HG02759 (cell line): ENCODE results near the gene C11orf98.
"Not testable (repeated sequence)": the region's sequence is repeated elsewhere in the genome, so short reads cannot be mapped to it uniquely, and the experiment has no call there.

Experiments used
- ATAC-seq: cut with Tn5 transposase; IDR thresholded peaks from one replicate; pipeline ENCODE4 v1.9.1; 2021; ENCODE audit warnings: mild to moderate bottlenecking, moderate library complexity; ENCODE audit not compliant: unreplicated experiment

C11orf98 gene

DNA sequence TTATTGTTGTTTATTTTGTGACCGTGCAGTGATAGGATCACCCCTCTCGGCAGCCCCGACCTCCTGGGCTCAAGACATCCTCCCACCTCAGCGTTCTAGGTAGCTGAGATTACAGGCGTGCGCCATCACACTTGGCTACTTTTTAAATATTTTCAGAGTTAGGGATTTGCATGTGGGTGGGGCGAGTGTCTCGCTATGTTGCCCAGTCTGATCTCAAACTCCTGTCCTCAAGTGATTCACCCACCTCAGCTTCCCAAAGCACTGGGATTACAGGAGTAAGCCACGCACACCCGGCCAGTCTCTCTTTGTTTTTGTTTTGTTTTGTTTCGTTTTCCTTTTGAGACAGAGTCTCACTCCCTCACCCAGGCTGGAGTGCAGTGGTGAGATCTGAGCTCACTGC, 10.7 kb downstream of the C11orf98 start:
- ATAC-seq, result no peak

DNA sequence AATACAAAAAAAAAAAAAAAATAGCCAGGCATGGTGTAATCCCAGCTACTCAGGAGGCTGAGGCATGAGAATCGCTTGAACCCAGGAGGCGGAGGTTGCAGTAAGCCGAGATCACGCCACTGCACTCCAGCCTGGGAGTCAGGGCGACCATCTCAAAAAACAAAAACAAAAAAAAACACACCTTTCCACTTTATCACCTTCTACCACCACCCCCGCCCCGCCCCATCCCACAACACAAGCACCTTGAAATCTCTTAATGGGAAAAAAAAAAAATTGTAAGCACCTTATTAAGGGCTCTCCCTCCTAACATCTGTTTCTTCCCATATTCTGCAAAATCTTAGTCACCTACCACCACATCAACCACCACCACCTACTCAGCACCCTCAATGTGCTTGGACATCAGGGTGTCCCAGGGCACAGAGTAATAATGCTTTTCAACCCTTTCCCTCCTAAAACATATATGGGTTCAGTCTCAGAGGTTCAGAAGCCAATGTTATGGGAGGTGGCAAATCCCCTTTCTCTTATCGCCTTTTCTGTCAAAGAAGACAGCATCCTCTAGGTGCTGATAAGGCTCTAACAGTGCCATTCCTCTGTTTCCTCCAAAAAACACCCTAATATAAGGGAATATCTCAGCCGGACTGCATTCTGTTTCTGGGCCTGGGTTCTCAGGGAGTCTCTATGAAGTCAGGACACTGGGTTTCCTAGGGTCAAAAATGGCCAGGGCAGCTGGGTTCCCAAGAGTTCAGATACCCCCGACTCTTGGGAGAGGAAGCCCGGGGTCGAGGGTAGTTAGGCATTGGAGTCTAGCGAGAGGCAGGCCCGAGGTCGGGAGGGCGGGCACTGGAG, 12.6 kb downstream of the C11orf98 start:
- ATAC-seq, result no peak

DNA sequence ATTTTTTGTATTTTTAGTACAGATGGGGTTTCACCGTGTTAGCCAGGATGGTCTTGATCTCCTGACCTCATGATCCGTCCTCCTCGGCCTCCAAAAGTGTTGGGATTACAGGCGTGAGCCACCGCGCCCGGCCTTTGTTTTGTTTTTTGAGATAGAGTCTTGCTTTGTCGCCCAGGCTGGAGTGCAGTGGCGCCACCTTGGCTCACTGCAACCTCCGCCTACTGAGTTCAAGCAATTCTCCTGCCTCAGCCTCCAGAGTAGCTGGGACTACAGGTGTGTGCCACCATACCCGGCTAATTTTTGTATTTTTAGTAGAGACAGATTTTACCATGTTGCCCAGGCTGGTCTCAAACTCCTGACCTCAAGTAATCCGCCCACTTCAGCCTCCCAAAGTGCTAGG, 14.7 kb downstream of the C11orf98 start:
- ATAC-seq, result not testable (repeated sequence)

DNA sequence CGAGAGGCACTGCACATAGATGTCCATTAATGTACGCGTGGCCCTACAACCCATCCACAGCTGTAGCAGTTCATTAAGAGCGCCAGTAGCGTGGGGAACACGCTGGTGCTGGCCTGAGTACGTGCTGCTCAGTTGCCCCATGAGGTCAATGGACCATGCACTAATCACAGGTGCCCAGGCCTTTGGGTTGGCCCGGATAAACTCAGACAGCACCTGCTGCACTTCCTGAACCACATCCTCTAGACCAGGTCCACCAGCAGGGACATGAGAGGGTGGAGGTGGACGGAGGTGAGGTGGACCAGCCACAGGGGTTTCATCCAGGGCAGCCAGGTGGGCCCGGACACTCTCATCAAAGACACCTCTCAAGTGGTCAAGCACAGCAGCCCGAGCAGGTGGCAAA, 15.5 kb downstream of the C11orf98 start:
- ATAC-seq, result no peak

DNA sequence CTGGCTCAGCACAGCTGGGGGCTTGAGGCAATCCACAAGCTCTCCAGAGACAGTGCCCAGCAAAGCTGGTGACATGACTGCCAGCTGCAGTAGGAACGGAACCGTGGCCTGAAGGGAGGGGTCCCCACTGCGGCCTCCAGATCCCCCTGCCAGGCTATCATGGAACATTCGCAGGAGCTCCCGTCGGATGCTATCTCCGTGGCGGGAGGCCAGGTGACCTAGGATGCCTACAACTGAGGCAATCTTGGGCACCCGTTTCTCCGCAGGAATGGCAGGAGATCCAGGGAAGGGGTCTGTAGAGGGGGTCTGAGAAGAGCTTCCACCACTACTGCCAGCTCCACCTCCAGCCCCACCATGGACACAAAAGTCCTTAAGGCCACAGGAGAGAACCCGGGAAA, 16.0 kb downstream of the C11orf98 start:
- ATAC-seq, result no peak

DNA sequence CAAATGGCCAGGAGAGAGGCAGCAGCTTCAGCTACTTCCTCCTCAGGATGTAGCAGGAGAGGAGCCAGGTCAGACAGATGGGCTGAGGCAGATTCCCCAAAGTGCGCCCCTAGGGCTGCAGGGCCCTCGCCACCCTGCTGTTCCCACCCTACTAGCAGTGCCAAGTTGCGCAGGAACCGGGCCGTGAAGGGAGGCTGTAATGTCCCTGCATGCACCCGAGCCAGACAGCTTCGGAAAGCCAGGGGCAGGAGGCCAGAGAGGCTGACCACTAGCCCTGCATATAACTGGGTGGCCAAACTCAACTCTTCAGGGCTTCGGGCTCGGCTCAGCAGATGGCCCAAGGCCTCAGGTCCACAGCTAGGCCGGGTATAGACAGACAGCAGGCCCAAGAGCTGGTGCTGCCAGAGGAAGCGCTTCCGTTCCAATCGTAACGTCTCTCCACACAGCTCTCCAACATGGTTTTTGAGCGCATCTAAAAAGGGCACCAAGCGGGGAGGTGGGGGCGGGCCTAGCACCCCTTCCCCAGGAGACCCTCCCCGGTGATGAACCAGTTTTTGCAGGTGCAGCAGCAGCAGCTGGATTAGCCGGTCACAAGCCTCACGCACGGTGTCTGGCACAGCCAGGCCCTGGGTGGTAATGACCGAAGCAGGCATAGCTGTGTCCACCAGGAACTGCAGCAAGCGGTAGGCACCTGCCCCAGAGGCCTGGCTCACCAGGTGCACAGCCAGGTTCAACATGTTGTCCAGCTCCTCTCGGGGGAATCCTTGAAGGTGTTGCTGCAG, 16.6 kb downstream of the C11orf98 start:
- no peak for ATAC-seq

DNA sequence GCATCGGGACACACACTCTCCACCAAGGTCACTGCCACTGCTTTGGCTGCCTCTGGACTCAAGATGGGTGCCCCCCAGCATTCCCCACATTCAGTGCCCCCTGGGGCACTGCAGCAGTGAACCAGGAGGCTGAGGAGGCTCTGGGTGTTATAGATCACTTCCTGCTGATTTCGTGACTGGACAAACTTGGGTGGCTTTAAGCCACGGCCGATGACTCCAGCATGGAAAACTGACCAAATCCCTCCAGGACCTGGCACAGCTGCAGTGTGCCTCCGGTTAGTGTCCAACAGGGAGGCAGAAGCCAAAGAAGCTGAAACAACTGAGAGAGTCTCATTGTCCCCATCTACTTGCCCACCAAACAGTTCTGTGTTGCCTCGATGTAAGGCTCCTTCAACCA, 17.4 kb downstream of the C11orf98 start:
- no peak for ATAC-seq

DNA sequence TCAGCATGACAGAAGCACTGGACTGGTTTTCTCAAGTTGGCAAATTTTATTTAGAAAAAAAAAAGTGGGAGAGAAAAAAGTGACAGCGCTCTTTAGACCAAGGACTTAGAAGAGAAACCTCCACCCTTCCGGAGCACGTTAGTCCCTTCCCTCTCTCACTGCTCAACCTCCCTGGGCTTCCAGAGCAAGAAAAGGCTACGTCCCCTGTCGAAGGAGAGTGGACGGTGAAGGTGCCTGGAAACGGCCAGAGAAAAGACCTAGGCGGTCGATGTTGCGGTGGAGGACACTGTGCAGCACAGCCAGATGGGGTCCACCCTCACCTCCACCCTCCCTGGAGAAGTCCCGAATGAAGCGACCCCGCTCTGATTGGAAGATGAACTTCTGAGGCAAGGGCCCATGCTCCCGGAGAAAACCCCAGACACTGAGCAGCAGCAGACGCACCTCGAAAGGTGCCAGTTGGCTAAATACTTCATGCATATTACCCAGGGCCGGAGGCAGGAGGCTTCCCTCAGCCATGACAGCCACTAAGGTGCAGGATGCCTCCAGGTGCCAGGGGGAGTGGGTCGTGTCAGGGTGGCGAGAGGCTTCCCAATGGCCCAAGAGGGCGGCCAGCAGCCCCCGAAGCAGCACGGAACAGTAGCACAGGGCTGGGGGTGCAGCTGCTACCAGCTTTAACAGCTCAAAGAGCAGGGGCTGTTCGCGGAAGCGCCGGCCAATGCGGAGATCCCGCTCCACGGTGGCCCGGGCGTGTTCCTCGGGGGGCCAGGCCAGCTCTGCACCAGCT, 18.0 kb downstream of the C11orf98 start:
- ATAC-seq, result no peak

DNA sequence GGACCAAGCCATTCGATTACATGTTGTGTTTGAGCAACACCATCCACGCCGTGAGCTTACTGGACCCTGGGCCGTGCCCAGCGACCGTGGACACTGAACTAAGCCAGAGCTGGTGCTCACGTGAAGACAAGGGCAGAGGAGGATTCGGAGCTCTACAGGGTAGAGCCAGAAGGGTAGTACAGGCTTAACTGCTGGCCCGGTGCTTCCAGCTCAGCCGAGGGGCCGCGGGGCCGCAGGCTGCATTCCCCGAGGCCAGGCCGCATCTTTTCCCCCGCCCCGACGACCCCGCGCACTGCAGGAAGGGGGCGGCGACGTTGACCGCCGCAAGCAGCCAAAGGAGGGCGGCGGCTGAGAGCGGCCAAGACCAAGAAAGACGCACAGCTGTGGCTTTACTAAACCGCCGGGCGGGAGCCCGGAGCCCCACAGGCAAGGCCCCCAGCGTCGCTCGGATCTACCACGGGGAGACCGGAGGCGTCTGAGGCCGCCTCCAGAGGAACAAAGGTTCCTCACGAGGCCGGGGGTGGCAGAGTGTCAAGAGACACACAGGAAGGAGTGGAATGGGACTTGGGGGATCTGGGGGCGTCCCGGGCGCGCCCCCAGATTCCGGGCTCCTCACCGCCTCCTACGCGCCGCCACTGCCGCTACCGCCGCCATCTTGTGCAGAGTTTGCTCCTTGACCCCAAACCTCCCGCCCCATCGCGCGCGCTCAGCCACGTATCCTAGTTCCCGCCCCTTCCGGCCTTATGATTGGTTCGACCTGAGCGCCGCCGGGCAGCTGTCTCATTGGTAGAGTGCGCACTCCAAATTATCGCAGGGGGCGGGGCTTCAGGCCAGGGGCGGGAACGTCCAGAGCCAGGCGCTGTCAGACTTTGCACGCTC, 18.8 kb downstream of the C11orf98 start, which contains the start of gene GANAB:
GANAB (minus strand) TSS at position 668 of the 879 bp plus-strand sequence; CDS start at position 654, 14 bp downstream.
- ATAC-seq, result peak; percentile 94

DNA sequence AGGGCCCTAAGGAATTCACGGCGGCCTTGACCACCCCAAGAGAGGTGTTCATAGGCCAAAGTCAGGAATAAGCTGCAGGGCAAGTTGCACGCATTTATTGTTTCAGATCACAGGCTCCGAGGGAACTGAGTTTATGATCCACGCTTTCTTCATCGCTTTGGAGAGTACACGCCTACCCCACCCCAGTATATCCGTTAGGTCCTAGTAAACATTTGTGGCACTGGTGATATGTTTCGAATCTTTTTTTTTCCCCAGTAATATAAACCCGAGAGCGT, 19.4 kb downstream of the C11orf98 start:
- peak; percentile 4 for ATAC-seq

DNA sequence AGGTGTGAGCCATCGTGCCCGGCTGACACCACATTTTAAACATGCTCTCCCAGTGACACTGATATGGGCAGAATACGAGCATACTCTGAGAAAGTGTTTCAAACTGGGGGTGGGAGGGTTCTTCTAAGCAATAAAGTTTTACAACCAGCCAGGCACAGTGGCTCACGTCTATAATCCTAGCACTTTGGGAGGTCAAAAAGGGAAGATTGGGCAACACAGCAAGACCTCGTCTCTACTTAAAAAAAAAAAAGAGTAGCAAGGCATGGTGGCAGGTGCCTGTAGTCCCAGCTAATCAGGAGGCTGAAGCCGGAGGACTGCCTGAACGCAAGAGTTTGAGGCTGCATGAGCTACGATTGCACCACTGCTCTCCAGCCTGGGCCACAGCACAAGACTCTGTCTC, 20.8 kb downstream of the C11orf98 start:
- no peak for ATAC-seq

DNA sequence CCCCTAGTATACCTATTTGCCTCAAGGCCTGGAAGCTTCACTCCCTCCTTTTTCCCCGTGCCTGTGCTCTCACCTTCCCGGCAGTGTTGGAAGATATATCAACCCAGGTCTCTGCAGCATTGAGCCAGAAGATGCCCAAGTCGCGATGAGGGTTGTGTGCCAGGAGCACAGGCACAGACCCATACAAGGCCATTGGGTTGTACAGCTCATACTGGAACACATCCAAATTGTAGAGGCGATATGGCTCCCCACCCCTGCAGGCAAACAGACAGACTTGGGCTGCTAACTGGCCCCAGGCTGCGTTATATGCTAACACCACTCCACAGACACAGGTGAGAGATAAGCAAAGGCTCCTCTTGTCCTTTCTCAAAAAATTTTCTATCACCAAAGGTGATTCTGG, 32.5 kb downstream of the C11orf98 start:
- no peak for ATAC-seq

DNA sequence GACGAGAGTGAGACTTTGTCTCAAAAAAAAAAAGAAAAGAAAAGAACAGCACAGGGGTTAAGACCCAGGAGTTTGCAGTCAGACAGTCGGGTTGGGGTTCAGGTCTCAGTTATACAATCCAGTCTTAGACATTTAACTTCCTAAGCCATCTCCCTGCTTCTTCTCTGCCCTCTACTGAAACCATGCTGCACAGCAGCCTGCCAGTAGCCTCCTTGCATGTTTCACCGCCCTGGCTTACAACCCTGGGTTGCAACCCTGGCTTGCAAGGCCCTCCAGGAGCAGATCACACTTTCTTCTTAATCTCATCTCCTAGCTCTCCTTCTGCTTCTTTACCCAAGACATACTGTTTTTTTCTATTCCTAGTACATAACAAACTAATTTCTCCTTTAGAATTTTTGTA, 37.3 kb downstream of the C11orf98 start:
- no peak for ATAC-seq

DNA sequence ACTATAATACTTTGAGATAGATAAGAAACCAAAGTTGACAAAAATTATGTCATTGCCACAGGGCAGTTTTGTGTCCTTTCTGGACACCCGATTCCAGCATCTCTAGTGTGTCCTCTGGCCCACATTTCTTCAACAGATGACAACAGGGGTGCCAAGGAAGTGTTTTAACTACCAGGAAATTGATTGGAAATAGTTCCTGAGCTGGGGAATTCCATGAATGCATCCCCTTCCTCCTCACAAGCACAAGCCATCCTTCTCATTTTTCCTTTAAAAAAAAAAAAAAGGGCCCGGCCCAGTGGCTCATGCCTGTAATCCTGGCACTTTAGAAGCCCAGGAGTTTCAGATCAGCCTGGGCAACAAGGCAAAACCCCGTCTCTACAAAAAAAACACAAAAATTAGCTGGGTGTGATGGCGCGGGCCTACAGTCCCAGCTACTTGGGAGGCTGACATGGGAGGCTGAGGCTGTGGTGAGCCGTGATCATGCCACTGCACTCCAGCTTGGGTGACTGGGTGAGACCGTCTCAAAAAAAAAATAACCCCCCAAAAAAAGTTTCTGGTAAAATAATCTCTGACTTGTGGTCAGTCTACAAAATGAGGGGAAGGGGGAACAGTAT, 42.4 kb downstream of the C11orf98 start:
- no peak for ATAC-seq

DNA sequence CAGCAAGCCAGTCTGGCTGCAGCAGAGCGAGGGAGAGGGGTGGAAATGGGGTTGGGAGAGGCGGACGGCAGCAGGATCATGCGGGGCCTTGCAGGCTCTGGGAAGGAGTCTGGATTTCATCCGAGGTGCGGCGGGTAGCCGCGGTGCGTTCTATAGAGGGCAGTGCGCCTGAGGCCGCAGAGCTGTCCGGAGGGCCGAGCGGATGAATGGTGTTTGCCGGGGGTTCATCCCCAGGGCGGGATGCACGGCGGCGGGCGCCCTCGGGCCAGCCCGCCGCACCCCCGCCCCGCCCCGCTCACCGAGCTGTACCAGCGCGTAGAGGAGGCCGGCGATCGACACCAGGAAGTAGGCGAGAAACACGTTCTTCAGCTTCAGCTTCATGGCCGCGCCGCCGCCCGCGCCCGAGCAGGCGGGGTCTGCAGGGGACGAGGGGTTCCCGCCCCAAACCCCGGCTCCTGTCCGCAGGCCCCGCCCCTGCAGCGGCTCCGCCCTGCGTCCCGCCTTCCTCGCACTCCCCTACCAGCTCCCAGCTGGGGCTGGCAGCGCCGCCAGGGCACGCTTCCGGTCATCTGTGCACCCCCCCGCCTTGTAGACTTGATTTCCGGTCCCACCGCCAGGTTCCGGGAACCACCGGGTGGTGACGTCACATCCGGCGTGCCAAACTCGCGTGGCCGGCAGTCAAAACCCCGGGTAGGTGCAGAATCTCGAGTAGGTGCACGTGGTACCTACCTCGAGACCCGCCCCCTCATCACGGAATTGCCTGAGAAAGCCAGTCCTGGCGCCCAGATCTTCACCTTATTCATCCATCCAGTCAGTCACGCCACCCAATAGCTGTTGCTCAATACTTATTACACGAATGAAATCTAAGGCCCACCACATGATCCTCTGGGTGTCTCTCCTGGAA, 43.2 kb downstream of the C11orf98 start, which contains the start of gene B3GAT3:
B3GAT3 (minus strand) TSS at position 420 of the 904 bp plus-strand sequence; CDS start at position 381, 39 bp downstream.
- ATAC-seq, result peak; percentile 97

DNA sequence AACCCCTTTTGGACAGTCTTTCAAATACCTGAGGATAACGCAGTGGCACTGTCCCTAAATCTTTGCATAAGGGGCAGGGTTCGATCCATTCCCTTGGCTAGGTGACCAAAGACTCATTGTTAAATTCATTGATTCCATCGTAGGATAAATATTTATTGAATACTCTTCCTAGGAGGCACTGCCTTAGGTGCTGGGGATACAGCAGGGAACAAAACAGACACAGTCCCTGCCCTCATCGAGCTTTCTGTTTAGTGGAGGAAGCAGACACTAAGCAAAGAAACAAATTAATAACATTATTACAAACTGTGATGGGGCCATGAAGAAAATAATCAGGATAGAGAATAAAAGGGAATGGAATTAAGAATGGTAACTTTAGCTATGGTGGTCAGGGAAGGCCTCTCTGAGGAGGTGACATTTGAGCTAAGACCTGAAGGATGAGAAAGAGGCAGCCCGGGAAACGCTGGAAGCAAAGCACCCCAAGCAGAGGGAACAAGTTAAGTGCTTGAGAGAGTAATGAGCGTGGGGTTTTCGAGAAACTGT, 43.9 kb downstream of the C11orf98 start:
- no peak for ATAC-seq

DNA sequence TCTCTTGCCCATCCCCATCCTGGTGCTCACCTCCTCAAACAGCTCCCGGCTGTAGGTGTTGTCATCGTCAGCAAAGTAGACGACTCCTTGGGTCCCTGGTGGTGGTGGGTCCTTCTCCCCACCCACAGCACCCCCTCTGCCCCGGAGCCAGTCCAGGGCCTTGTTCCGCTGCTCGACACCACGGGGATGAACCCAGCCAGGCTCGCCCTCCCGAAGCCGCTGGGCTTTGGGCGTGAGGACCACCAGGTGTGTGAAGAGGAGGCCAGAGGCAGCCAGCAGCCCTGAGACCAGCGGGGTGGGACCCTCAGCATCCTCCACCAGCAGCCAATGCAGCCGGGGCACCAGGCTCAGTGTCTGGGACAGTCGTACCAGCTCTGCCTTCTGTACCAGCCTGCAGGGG, 48.1 kb downstream of the C11orf98 start:
- ATAC-seq, result not testable (repeated sequence)

DNA sequence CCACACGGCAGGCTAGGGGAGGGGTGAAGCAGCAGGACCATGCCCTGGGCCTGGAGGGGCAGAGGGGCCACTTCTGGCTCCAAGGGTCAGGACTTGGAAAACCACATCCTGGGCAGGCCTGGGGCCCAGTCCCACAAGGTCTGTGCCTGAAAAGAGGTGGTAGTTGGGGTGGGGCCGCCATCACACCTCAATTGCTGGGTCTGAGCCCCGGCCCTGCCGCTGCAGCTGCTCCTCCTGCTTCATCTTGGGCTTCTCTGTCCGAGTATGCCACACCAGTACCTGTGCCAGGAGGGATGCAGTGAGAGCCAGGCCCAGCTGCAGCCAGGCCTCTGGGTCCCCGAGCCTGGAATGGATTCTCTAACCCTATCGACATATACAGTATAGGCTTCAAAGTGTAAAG, 49.5 kb downstream of the C11orf98 start:
- no peak for ATAC-seq

DNA sequence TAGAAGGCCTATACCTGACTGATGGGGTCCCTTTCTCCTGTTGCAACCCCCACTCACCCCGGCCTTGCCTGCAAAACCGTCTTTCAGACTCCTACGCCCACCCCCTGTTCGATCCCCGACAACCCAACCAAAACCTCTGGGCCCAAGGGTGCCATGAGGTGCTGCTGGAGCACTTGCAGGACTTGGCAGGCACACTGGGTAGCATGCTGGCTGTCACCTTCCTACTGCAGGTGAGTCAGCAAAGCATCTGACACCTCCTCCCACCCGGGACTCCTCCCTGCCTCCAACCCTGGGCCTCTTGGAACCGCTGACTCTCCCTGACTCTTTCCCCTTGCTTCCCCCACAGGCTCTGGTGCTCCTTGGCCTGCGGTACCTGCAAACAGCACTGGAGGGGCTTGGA, 50.7 kb downstream of the C11orf98 start:
- ATAC-seq, result no peak
